Large intestine (tissue), 3 donors: Measurements from ENCODE around the gene S100Z. TPM values are rescaled to one million over a fixed set of nuclear protein-coding genes. Genes with fewer than 3 reads are reported as not detected.
"Not testable (repeated sequence)": the region's sequence is repeated elsewhere in the genome, so short reads cannot be mapped to it uniquely, and the experiment has no call there.

ENCODE experiments used
- DNase-seq, 2 donors: peaks; one replicate each; pipeline versions ENCODE4 v3.0.0 to v3.0.0-alpha.2; 2013
- H3K27ac ChIP-seq: one replicate; pipeline ENCODE4 v1.5.1; 2013; ENCODE audit warnings: low read length
- H3K27me3 ChIP-seq: 2 replicates; pipeline ENCODE4 v1.6.1; 2013; ENCODE audit warnings: low read length; ENCODE audit not compliant: control insufficient read depth, insufficient read depth
- H3K36me3 ChIP-seq: 2 replicates; pipeline ENCODE4 v1.6.1; 2013; ENCODE audit warnings: low read length; ENCODE audit not compliant: control insufficient read depth, insufficient read depth
- H3K4me1 ChIP-seq: one replicate; pipeline ENCODE4 v1.6.1; 2013; ENCODE audit warnings: low read length; ENCODE audit not compliant: control insufficient read depth, insufficient read depth
- H3K4me3 ChIP-seq: one replicate; pipeline ENCODE4 v1.5.1; 2013; ENCODE audit warnings: low read length
- H3K9me3 ChIP-seq: one replicate; pipeline ENCODE4 v1.6.1; 2013; ENCODE audit warnings: mild to moderate bottlenecking, low read depth, low read length, moderate library complexity; ENCODE audit not compliant: control insufficient read depth
- WGBS: methylation state at CpG from one replicate; pipeline ENCODE4 v1.1.5; 2013; ENCODE audit warnings: low lambda C conversion rate; ENCODE audit not compliant: insufficient coverage; 5-methylcytosine and 5-hydroxymethylcytosine counted together
- polyA plus RNA-seq: library from polyadenylated mRNA; unstranded; fragments of 120-200 nt; gene quantifications from one replicate; pipeline ENCODE4 v1.2.1, GENCODE V29; 2013

Gene S100Z
- polyA plus RNA-seq, 1 donor: 0.51 TPM

DNA sequence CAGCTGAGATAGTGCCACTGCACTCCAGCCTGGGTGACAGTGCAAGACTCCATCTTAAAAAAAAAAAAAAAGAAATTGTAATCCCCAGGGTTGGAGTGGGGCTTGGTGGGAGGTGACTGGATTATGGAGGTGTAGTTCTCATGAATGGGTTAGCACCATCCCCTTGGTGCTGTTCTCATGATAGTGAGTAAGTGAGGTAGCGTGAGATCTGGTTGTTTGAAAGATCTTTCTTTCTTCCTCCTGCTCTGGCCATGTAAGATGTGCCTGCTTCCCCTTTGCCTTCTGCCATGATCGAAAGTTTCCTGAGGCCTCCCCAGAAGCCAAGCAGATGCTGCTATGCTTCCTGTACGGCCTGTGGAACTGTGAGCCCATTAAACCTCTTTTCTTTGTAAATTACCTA is 3.9 kb downstream of the S100Z start:
- not testable (repeated sequence) for H3K36me3 ChIP-seq, DNase-seq, H3K9me3 ChIP-seq, H3K4me3 ChIP-seq, H3K27me3 ChIP-seq, H3K27ac ChIP-seq
- no CpG with 5 or more reads among the region's 3 CpGs for WGBS
- peaks cover 54% of the 10 kb centered on the region for H3K4me1 ChIP-seq

DNA sequence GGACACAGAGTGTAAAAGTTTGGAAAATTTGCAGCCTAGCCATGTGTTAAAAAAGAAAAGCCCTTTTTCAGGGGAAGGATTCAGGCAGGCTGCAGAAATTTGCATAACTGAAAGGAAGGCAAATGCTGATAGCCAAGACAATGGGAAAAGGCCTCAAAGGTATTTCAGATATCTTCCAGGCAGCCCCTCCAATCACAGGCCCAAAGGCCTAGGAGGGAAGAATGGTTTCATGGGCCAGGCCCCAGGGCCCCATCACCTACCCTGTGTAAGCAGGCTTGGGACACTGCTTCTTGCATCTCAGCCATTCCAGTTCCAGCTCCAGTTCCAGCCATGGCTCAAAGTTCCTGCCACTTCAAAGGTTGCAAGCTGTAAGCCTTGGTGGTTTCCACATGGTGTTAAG is 4.8 kb downstream of the S100Z start:
- no peak for DNase-seq
- H3K9me3 ChIP-seq: no peaks in the 10 kb centered on the region
- H3K27ac ChIP-seq: no peak overlapping the region
- H3K4me3 ChIP-seq: no peak overlapping the region
- H3K4me1 ChIP-seq: peaks cover 59% of the 10 kb centered on the region
- no peaks in the 10 kb centered on the region for H3K27me3 ChIP-seq
- no peaks in the 10 kb centered on the region for H3K36me3 ChIP-seq

DNA sequence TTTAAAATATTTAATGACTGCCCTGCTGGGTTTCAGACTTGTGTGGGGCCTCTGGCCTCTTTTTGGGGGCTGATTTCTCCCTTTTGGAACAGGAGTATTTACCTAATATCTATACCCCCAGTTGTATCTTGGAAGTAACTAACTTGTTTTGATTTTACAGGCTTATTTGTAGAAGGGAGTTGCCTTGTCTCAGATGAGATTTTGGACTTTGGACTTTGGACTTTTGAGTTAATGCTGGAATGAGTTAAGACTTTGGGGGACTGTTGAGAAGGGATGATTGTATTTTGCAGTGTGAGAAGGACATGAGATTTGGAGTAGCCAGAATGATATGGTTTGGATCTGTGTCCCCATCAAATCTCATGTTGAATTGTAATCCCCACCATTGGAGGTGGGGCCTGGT is 5.7 kb downstream of the S100Z start:
- peak in 1 of 2 donors; percentile 74 for DNase-seq
- Histone ChIP-seq H3K4me1 (peaks cover 55% of the 10 kb centered on the region), H3K27ac (peak overlapping the region; percentile 48)
- not testable (repeated sequence) for H3K4me3 ChIP-seq, H3K27me3 ChIP-seq, H3K36me3 ChIP-seq, H3K9me3 ChIP-seq

DNA sequence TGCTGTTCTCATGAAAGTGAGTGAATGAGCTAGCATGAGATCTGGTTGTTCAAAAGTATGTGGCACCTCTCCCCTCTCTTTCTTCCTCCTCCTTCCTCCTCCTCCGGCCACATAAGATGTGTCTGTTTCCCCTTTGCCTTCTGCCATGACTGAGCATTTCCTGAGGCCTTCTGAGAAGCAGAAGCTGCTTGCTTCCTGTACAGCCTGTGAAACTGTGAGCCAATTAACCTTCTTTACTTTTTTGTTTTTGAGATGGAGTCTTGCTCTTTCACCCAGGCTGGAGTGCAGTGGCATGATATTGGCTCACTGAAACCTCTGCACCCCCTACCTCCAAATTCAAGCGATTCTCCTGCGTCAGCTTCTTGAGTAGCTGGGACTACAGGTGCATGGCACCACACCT is 6.1 kb downstream of the S100Z start:
- DNase-seq: peak in 1 of 2 donors; percentile 34
- no peaks in the 10 kb centered on the region for H3K9me3 ChIP-seq
- H3K27me3 ChIP-seq: no peaks in the 10 kb centered on the region
- no peak overlapping the region for H3K4me3 ChIP-seq
- peak overlapping the region; percentile 17 for H3K27ac ChIP-seq
- H3K4me1 ChIP-seq: peaks cover 50% of the 10 kb centered on the region
- no CpG with 5 or more reads among the region's 3 CpGs for WGBS
- no peaks in the 10 kb centered on the region for H3K36me3 ChIP-seq

DNA sequence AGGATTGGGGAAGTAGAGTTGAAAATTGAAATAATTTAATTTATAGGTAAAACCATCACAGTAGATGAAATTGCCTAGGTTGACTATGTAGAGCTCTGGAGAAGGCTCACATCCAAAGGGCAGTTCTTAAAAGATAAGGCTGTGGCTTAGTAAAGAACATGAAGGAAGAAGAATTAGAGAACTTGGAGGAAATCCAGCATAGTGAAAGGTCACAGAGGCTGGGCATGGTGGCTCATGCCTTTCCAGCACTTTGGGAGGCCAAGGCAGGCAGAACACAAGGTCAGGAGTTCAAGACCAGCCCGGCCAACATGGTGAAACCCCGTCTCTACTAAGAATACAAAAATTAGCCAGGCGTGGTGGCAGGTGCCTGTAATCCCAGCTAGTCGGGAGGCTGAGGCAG is 7.0 kb downstream of the S100Z start:
- Histone ChIP-seq H3K27ac (peak overlapping the region; percentile 17), H3K4me1 (peaks cover 47% of the 10 kb centered on the region)
- WGBS: no CpG with 5 or more reads among the region's 4 CpGs
- not testable (repeated sequence) for H3K4me3 ChIP-seq, H3K27me3 ChIP-seq, H3K9me3 ChIP-seq, H3K36me3 ChIP-seq
- peak; percentile 27 to 65 for DNase-seq

DNA sequence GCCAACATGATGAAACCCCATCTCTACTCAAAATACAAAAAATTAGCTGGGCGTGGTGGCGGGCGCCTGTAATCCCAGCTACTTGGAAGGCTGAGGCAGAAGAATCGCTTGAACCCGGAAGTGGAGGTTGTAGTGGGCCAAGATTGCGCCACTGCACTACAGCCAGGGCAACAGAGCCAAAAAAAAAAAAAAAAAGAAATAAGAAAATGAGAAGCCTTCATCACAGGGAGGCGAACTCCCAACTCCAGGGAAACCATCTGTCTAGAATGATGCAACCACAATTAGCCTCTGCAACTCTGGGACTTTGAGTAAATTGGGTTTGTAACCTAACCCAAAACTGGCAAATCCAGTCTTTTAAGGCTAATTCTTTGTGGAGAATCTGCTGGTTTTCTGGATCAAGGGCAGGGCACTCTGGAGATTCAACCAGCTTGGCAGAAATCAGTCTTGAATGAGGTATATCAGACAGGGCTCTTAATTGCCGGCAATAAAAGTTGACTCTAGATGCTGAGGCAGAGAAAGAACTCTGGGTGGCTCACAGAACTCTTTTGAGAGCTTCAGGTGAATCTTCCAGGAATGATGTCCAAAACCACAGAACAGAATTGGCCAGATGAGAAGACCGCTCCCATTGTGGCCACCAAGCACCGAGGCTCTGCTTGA is 9.9 kb downstream of the S100Z start:
- Histone ChIP-seq H3K27ac (no peak overlapping the region), H3K27me3 (no peaks in the 10 kb centered on the region), H3K4me1 (peaks cover 35% of the 10 kb centered on the region), H3K36me3 (no peaks in the 10 kb centered on the region), H3K4me3 (no peak overlapping the region), H3K9me3 (no peaks in the 10 kb centered on the region)
- DNase-seq: peak in 1 of 2 donors; percentile 59
- WGBS: 67% methylated on average over 1 of the region's 10 CpGs

DNA sequence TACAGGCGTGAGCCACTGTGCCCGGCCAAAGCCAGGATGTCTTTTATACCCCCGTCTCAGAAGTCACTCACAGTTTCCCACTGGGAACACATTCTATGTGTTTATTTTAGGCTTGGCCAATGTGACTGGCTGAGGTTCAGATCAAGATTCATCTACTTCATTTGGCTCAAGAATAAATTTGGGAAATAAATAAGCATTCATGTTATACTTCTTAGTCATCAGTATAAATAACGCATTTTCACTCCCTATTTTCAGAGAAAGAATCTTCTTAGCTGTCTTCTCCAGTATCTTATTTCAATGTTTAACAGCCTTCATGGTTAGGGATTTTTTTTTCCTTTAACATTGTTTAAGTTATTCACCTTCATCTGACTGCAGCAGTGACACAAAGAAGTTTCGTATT is 11.8 kb downstream of the S100Z start:
- Histone ChIP-seq H3K4me1 (peaks cover 19% of the 10 kb centered on the region), H3K9me3 (no peaks in the 10 kb centered on the region), H3K36me3 (no peaks in the 10 kb centered on the region), H3K4me3 (no peak overlapping the region), H3K27ac (no peak overlapping the region), H3K27me3 (no peaks in the 10 kb centered on the region)
- WGBS: 80% methylated on average over 2 of the region's 5 CpGs
- no peak for DNase-seq

DNA sequence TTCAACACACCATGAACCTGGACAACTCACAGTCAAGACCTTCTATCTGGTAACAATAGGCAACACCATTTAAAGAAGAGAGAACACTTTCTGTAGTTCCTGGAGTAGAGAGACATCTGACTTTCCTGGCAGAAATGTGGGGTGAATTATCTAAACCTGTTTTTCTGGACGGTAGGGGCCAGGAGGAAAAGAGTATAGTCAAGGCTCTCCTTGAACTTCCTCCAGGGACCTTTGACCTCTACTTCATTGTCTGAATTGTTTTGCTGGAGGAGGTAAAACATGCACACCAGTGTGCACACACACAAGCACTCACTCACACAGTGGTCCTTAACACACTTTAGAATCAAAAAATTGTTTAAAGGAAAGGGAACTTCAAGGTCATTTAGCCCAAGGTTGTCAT is 13.2 kb downstream of the S100Z start:
- no peaks in the 10 kb centered on the region for H3K27me3 ChIP-seq
- H3K9me3 ChIP-seq: no peaks in the 10 kb centered on the region
- peaks cover 19% of the 10 kb centered on the region for H3K4me1 ChIP-seq
- H3K27ac ChIP-seq: peak overlapping the region; percentile 28
- no CpG with 5 or more reads among the region's 1 CpG for WGBS
- peak; percentile 29 to 69 for DNase-seq
- H3K4me3 ChIP-seq: no peak overlapping the region
- H3K36me3 ChIP-seq: no peaks in the 10 kb centered on the region

DNA sequence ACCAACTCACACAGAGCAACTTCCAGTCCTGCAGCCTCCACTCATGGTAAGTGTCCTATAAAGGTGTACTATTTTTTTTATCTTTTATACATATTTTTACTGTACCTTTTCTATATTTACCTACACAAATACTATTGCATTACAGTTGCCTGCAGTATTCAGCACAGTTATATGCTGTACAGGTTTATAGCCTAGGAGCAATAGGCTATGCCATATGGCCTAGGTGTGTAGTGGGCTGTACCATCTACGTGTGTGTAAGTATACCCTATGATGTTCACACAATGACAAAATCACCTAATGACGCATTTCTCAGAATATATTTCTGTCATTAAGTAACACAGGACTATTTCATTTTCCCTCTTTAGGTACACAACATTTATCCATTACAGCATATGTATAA is 16.7 kb downstream of the S100Z start:
- no peak overlapping the region for H3K4me3 ChIP-seq
- no peaks in the 10 kb centered on the region for H3K9me3 ChIP-seq
- H3K27ac ChIP-seq: no peak overlapping the region
- no CpG with 5 or more reads among the region's 2 CpGs for WGBS
- H3K4me1 ChIP-seq: peaks cover 8% of the 10 kb centered on the region
- no peak for DNase-seq
- H3K36me3 ChIP-seq: no peaks in the 10 kb centered on the region
- H3K27me3 ChIP-seq: no peaks in the 10 kb centered on the region

DNA sequence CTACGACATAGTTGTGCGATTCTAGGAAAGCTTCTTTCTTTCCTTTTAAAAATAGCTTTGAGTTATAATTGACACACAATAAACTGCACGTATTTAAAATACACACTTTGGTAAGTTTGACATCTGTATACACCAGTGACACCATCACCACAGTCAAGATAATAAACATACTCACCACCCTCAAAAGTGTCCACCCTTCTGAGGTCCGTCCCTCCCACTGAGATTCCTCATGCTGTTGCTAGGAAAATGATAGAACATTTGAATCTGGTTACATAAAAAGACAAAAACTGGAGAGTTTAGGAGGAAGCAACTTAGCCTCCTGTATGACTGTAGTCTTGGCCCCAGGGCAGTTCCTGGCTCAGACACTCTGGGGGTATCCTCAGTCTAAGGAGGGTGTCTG is 17.2 kb downstream of the S100Z start:
- Histone ChIP-seq H3K9me3 (no peaks in the 10 kb centered on the region), H3K4me1 (peaks cover 8% of the 10 kb centered on the region), H3K36me3 (no peaks in the 10 kb centered on the region), H3K27me3 (no peaks in the 10 kb centered on the region), H3K4me3 (no peak overlapping the region), H3K27ac (no peak overlapping the region)
- DNase-seq: no peak
- no CpG with 5 or more reads among the region's 4 CpGs for WGBS

DNA sequence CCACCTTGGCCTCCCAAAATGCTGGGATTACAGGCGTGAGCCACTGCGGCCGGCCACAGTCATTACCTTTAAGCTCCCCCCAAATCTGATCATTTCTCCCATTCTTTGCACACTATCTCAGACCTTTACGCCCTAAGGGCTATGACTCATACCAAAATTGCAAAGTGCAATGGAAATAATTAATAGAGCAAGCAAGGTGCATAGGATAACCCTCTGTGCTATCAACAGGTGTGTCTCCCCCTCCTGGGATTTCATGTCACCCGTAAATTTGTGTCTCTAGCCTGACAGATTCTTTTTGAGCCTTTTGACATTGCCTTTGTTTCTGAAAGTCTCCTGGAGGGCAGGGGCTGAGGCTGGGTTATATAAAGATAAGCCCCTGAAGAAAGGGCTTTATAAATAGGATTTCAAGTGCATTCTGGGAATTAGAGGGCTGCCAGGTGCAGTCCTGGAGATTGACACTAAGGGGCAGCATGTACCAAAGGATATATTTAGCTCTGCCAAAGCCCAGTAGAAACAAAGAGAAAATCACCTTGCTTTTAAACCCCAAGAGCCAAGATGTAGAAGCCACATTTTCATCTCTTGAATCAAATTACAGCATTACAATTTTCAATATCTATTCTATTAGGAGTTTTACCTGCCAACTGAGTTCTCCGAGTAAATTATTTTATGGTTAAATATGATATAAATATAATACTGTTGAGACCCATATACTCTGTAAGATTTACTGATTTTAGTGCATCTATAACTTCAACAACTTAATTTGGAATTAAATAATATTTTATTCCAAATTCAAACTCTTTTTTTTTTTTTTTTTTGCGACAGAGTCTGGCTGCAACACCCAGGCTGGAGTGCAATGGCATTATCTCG is 18.2 kb downstream of the S100Z start:
- Histone ChIP-seq H3K27me3 (no peaks in the 10 kb centered on the region), H3K4me3 (no peak overlapping the region), H3K4me1 (peaks cover 2% of the 10 kb centered on the region), H3K36me3 (no peaks in the 10 kb centered on the region), H3K27ac (peak overlapping the region; percentile 4), H3K9me3 (no peaks in the 10 kb centered on the region)
- no CpG with 5 or more reads among the region's 8 CpGs for WGBS
- peak; percentile 54 to 75 for DNase-seq
